GM10266 (cell line): ENCODE measurements around the gene SECTM1.

ENCODE experiments used
- DNase-seq: peaks from one replicate; pipeline ENCODE4 v3.0.0; 2012; ENCODE audit errors: extremely low spot score
- CTCF ChIP-seq: IDR thresholded peaks from 2 replicates; pipeline ENCODE4 v1.5.1; 2012; ENCODE audit warnings: mild to moderate bottlenecking, low read depth; ENCODE audit not compliant: control insufficient read depth, insufficient read depth; ENCODE audit errors: missing control alignments

Gene SECTM1

DNA sequence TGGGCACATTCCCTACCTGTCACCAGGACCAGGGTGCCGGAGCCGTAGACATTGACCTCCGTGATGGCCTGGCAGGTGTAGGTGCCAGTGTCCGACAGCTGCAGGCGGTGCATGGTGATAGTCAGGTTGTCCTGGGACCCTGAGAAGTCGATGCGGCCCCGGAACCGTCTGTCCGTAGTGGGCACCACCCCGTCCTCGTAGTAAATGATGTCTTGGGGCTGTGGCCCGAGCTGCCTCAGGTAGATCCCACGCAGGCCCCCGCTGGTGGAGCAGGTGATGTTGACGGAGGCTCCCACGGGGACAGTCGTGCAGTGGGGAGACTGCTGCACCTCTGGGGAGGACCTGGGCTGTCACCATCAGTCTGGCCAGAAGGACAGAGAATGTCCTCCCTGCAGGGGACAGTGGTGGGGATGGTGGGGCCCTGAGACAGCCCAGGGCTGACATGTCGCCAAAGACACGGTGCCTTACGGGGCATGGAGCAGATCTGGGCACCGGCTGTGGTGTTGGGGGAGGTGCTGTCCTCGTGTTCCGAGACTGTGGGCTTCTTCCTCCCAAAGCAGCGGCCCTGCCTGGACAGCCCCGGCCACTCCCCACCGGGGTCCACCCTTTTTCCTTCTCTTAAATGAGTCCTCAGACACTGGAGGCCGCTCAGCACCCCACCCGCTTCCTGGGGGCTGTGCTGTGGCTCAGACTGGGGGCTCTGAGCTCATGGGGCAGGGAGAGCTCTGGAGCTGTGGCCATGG is 16.7 kb downstream of the SECTM1 start:
- DNase-seq, result no peak
- no peak for TF ChIP-seq CTCF

- TF ChIP-seq CTCF, result no peak
- no peak for DNase-seq
These were observed 17.7 kb downstream of the SECTM1 start for GRCh38 chr17:82315703-82316358.

DNA sequence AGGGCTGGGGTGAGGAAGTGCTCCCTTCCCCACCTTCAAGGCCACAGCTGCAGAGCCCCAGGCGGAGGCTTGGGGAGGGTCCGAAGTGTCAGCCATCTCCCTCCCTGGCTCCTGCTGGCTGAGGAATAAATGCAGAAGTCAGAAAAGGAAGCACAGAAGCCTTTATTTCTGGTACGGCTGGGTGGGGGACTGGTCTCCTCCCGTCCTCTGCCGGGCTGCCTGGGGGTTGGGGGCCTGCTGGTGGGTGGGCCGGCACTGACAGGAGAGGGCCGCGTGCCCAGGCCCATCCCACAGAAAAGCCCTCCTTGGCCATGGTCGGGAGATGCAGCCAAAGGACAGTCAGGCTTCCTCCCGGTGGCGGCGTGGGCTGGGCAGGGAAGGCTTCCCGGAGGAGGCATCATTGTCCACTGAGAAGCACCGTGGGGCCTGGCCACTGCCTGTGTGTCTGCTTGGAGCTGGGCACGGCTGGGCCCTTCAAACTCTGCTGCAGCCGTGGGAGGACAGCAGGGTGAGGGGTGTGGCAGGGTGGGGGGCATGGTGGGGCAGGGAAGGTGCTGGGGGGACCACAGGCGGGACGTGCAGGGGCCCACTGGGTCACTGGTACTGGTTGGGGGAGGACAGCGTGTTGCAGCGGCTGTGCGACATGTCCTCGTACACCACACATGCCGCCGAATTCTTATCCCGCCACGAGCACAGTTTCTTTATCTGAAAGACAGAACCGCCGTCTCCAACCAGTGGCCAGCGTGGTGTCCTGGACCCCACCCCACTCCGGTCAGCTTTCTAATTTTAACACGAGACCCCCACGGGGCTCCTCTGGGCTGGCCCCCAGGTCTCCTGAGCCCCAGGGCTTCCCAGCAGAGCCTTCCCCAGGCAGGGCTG is 18.6 kb downstream of the SECTM1 start:
- TF ChIP-seq CTCF, result no peak
- DNase-seq, result no peak

GRCh38 chr17:82314012-82314726 is 19.4 kb downstream of the SECTM1 start:
- no peak for DNase-seq
- TF ChIP-seq CTCF, result no peak

GRCh38 chr17:82313195-82314011 is 20.2 kb downstream of the SECTM1 start:
- DNase-seq, result no peak
- no peak for TF ChIP-seq CTCF

GRCh38 chr17:82311971-82312370 is 21.6 kb downstream of the SECTM1 start:
- DNase-seq, result no peak
- TF ChIP-seq CTCF, result no peak
